Endodermal cell (in vitro differentiated cells): ENCODE data around the gene LTBP4. TPM values are rescaled to one million over a fixed set of nuclear protein-coding genes. Genes with fewer than 3 reads are reported as not detected.

Experiments used
- DNase-seq: peaks from one replicate; pipeline ENCODE4 v3.0.0-alpha.2; 2017
- H3K27ac ChIP-seq: 2 replicates; pipeline ENCODE4 v1.5.1; 2013; ENCODE audit warnings: mild to moderate bottlenecking, low read depth, low read length, moderate library complexity
- H3K27me3 ChIP-seq: 2 replicates; pipeline ENCODE4 v1.6.1; 2013; ENCODE audit warnings: mild to moderate bottlenecking, low read length, moderate library complexity; ENCODE audit not compliant: insufficient read depth, control insufficient read depth, poor library complexity, severe bottlenecking
- H3K36me3 ChIP-seq: 2 replicates; pipeline ENCODE4 v1.7.0; 2013; ENCODE audit warnings: mild to moderate bottlenecking, low read length, moderate library complexity; ENCODE audit not compliant: control insufficient read depth, insufficient read depth
- H3K4me1 ChIP-seq: one replicate; pipeline ENCODE4 v1.7.0; 2013; ENCODE audit warnings: low read length; ENCODE audit not compliant: control insufficient read depth, insufficient read depth
- H3K4me3 ChIP-seq: 2 replicates; pipeline ENCODE4 v1.5.1; 2013; ENCODE audit warnings: mild to moderate bottlenecking, low read length, moderate library complexity
- H3K9ac ChIP-seq: 2 replicates; pipeline ENCODE4 v1.6.1; 2013; ENCODE audit warnings: mild to moderate bottlenecking, low read length, moderate library complexity; ENCODE audit not compliant: poor library complexity, severe bottlenecking; ENCODE audit errors: extremely low read depth
- H3K9me3 ChIP-seq: 2 replicates; pipeline ENCODE4 v1.6.1; 2013; ENCODE audit warnings: mild to moderate bottlenecking, low read length, moderate library complexity; ENCODE audit not compliant: control insufficient read depth
- H3K27ac Mint-ChIP-seq: 2 replicates; pipeline ENCODE4 v1.8.0; 2020; ENCODE audit warnings: mixed read lengths
- H3K27me3 Mint-ChIP-seq: 2 replicates; pipeline ENCODE4 v1.8.0; 2021; ENCODE audit warnings: mild to moderate bottlenecking, mixed read lengths; ENCODE audit not compliant: insufficient read depth
- H3K36me3 Mint-ChIP-seq: 2 replicates; pipeline ENCODE4 v1.8.0; 2020; ENCODE audit warnings: low read depth, mixed read lengths
- H3K4me1 Mint-ChIP-seq: 2 replicates; pipeline ENCODE4 v1.8.0; 2020; ENCODE audit warnings: mixed read lengths
- H3K4me3 Mint-ChIP-seq: 2 replicates; pipeline ENCODE4 v1.8.0; 2020; ENCODE audit warnings: mild to moderate bottlenecking, moderate library complexity, mixed read lengths
- H3K9me3 Mint-ChIP-seq: 2 replicates; pipeline ENCODE4 v1.8.0; 2020; ENCODE audit warnings: mild to moderate bottlenecking, mixed read lengths
- WGBS, 2 experiments: methylation state at CpG; one replicate each; pipeline versions ENCODE4 v1.1.5 to v1.1.7; 2013; ENCODE audit warnings: missing lambda C conversion rate in 2 of 2, mixed read lengths in 1 of 2; ENCODE audit not compliant: insufficient coverage in 1 of 2, insufficient read length in 1 of 2; 5-methylcytosine and 5-hydroxymethylcytosine counted together
- total RNA-seq, 2 donors: library from RNA; stranded (reverse); fragmentation: NEBNext Ultra II Directional in 1 of 2; extraction: Animal tissue kit (Norgen Biotek cat#: 25700) in 1 of 2; gene quantifications; 2 replicates in 1 of 2; 3 replicates in 1 of 2; pipeline ENCODE4 v1.2.1, GENCODE V29; 2021
- TF ChIP-seq, protein P1 (sequence below): fragments of 200-600 bp; sonication (generic); conservative IDR thresholded peaks from 2 replicates; pipeline ENCODE4 v1.5.0; 2021; ENCODE audit warnings: antibody characterized with exemption, mild to moderate bottlenecking

Gene LTBP4
- total RNA-seq, 2 donors from 2014 or later, result 104 to 133 TPM

DNA sequence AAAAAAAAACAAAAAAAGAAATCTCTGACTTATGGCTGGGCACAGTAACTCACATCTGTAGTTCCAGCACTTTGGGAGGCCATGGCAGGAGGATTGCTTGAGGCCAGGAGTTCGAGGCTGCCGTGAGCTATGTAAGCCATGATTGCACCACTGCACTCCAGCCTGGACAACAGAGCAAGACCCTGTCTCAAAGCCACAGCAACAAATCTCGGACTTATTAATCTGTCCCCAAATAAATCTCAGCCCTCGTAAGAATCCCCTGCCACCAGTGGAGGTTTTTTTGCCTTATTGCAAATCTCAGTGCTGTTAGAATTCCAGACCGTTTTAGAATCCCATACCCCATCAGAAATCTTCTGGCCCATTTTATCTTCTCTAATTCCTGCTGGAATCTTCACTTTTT lies 19.6 kb upstream of the LTBP4 start:
- Histone ChIP-seq H3K4me3 (no peak overlapping the region), H3K4me1 (no peaks in the 10 kb centered on the region), H3K9me3 (no peaks in the 10 kb centered on the region), H3K27me3 (no peaks in the 10 kb centered on the region), H3K36me3 (peaks cover 42% of the 10 kb centered on the region), H3K9ac (no peak overlapping the region), H3K27ac (no peak overlapping the region)
- no peaks in the 10 kb centered on the region for H3K9me3 Mint-ChIP-seq
- no peak for DNase-seq
- TF ChIP-seq, protein P1, sequence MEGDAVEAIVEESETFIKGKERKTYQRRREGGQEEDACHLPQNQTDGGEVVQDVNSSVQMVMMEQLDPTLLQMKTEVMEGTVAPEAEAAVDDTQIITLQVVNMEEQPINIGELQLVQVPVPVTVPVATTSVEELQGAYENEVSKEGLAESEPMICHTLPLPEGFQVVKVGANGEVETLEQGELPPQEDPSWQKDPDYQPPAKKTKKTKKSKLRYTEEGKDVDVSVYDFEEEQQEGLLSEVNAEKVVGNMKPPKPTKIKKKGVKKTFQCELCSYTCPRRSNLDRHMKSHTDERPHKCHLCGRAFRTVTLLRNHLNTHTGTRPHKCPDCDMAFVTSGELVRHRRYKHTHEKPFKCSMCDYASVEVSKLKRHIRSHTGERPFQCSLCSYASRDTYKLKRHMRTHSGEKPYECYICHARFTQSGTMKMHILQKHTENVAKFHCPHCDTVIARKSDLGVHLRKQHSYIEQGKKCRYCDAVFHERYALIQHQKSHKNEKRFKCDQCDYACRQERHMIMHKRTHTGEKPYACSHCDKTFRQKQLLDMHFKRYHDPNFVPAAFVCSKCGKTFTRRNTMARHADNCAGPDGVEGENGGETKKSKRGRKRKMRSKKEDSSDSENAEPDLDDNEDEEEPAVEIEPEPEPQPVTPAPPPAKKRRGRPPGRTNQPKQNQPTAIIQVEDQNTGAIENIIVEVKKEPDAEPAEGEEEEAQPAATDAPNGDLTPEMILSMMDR, result no peak
- H3K36me3 Mint-ChIP-seq, result peaks cover 53% of the 10 kb centered on the region
- H3K27me3 Mint-ChIP-seq, result no peaks in the 10 kb centered on the region
- H3K27ac Mint-ChIP-seq, result no peak overlapping the region
- H3K4me3 Mint-ChIP-seq, result no peak overlapping the region
- H3K4me1 Mint-ChIP-seq, result peaks cover 2% of the 10 kb centered on the region
- 92 to 93% methylated on average over 3 to 5 of the region's 5 CpGs for WGBS, 2 experiments

DNA sequence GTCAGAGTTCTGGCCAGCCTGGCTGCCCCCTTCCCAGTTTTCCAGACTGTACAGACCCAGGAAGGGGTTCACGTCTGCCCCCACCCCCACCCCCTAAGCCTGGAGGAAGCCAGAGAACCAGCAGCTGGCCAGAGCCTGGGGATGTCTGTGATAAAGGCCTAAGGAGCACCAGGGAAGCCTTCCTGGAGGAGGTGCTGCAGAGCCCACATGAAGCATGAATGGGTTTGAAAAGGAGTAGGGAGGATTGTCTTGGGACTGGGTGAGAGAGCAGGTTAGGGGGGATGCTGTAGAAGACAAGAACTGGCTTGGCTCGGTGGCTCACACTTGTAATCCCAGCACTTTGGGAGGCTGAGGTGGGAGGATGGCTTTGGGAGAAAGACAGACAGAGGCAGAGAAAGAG lies 18.7 kb upstream of the LTBP4 start:
- TF ChIP-seq, protein P1, result no peak
- Mint-ChIP-seq H3K36me3 (peaks cover 59% of the 10 kb centered on the region), H3K4me1 (peaks cover 2% of the 10 kb centered on the region), H3K4me3 (no peak overlapping the region), H3K27me3 (no peaks in the 10 kb centered on the region), H3K27ac (no peak overlapping the region), H3K9me3 (no peaks in the 10 kb centered on the region)
- no peaks in the 10 kb centered on the region for H3K4me1 ChIP-seq
- no peak overlapping the region for H3K4me3 ChIP-seq
- no peak overlapping the region for H3K27ac ChIP-seq
- H3K9ac ChIP-seq, result no peak overlapping the region
- no peak for DNase-seq
- H3K36me3 ChIP-seq, result peaks cover 46% of the 10 kb centered on the region
- 88 to 100% methylated on average over 1 of the region's 2 CpGs for WGBS, 2 experiments
- no peaks in the 10 kb centered on the region for H3K9me3 ChIP-seq
- no peaks in the 10 kb centered on the region for H3K27me3 ChIP-seq

DNA sequence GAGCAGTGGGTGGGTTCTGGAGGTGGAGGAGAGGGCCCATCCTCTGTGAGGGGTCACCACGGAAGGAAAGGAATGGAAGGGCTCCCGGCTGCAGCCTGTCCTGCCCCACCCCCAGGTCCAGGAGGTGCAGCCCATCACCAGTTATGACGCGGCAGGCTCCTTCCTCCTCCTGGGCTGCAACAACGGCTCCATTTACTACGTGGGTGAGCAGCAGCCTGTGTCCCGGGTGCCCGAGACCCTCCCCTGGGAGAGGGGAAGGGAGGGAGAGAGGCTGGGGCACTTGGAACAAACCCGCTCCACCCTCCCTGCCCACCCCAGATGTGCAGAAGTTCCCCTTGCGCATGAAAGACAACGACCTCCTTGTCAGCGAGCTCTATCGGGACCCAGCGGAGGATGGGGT lies 17.9 kb upstream of the LTBP4 start:
- Mint-ChIP-seq H3K4me1 (peaks cover 2% of the 10 kb centered on the region), H3K27ac (no peak overlapping the region), H3K4me3 (no peak overlapping the region), H3K36me3 (peaks cover 64% of the 10 kb centered on the region), H3K9me3 (no peaks in the 10 kb centered on the region), H3K27me3 (no peaks in the 10 kb centered on the region)
- H3K27me3 ChIP-seq, result no peaks in the 10 kb centered on the region
- peaks cover 46% of the 10 kb centered on the region for H3K36me3 ChIP-seq
- H3K27ac ChIP-seq, result no peak overlapping the region
- H3K4me1 ChIP-seq, result no peaks in the 10 kb centered on the region
- no peak overlapping the region for H3K9ac ChIP-seq
- no peak for DNase-seq
- TF ChIP-seq, protein P1, result no peak
- H3K9me3 ChIP-seq, result no peaks in the 10 kb centered on the region
- H3K4me3 ChIP-seq, result no peak overlapping the region
- 84 to 93% methylated on average over 7 to 14 of the region's 14 CpGs for WGBS, 2 experiments
